GM19372 (cell line): Measurements from ENCODE around the gene CD82.

Source experiments
- ATAC-seq: cut with Tn5 transposase; IDR thresholded peaks from one replicate; pipeline ENCODE4 v1.9.1; 2021; ENCODE audit warnings: mild to moderate bottlenecking, low read depth, moderate library complexity; ENCODE audit not compliant: unreplicated experiment

The CD82 gene, protein sequence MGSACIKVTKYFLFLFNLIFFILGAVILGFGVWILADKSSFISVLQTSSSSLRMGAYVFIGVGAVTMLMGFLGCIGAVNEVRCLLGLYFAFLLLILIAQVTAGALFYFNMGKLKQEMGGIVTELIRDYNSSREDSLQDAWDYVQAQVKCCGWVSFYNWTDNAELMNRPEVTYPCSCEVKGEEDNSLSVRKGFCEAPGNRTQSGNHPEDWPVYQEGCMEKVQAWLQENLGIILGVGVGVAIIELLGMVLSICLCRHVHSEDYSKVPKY

DNA sequence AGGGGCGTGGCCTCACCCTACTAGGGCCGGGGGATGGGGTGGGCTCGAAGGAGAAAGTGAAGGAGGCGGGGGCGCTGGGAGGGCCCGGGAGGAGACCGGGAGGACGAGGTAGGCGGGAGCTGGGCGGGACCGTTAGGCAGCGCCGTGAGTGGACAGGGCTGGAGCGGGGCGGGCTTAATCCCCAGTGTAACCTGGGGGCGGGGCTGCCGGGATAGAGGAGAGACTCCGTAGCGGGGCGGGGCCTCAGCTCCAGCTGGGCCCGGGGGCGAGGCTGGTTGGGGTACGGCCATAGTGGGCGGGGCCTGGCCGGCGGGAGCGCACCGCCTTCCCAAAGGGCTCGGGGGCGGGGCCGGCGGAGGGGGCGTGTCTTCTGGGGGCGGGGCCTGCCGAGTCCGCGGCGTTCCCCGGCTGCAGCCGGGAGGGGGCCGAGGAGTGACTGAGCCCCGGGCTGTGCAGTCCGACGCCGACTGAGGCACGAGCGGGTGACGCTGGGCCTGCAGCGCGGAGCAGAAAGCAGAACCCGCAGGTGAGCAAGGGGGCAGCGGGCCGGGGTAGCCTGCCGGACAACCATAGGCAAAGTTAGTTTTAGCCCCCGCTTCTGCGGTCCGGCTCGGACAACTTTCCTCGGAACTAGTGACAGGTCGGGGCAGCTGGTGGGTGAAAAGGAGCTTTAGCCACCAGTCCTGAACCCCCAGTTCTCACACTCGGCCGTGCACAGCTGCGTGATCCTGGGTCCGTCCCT, at the start of gene CD82:
CD82 (plus strand) TSS at position 453 of the 742 bp plus-strand sequence. CDS start 29,000 bp downstream, outside the sequence.
- peak; percentile 79 for ATAC-seq

DNA sequence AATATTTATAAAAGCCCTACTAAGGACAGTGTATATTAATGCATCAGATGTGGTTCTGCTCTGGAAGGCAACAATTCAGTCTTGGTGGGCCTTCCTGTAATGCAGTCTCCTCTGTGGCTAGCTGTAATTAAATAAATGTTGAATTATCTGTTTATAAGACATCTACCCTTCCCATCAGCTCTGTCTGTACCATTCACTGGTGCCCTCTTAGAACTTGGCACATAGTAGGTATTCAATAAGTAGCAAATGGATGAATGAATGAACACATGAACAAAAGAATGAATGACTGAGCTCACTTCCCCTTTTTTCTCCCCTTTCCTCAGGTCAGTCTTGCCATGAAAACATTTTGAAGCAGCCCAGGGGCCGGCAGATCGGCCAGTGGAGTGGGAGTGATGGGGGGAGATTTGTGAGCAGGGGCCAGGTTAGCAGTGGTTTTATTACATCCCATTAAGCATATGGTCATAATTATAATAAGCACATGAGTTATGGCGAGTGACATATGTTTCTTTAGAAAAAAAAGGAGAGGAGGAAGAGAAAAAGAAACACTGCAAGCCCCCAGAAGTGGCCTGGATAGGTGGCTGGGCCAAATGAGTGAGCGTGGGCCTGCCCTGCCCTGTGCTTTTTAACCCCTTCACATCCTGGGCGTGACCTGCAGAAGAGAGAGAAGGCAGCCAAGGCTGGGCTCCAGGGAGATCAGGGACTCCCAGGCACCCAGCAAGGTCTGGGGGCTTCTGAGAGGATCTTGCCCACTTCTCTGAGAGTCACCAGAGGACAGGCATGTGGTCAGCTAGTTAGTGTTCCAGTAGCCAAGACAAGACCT, 48.6 kb upstream of the CD82 start:
- no peak for ATAC-seq

- no peak for ATAC-seq
Observed at GRCh38 chr11:44517541-44517940, 47.9 kb upstream of the CD82 start.

DNA sequence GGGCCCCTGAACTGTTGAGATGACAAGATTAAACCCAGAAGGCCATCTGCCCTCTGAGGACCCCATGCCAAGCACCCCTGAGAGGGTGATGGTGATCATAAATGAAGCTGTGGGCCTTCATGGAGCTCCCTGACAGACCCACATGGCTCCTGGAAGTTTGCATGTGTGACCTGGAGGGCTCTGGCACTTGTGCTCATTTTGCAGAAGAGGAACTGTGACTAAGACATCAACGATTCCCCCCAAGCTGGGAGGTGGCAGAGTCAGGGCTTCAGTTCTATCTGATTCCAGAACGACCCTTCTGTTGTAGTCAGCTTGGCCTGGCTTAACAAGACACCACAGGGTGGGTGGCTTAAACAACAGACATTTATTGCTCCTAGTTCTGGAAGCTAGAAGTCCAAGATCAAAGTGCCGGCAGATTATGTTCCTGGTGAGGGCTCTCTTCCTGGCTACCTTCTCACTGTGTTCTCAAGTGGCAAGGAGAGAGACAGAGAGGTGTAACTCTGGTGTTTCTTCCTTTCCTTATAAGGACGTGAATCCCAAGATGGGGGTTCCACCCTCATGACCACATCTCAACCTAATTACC, 46.4 kb upstream of the CD82 start:
- no peak for ATAC-seq

- ATAC-seq, result no peak
Observed at GRCh38 chr11:44519989-44520737, 45.3 kb upstream of the CD82 start.

DNA sequence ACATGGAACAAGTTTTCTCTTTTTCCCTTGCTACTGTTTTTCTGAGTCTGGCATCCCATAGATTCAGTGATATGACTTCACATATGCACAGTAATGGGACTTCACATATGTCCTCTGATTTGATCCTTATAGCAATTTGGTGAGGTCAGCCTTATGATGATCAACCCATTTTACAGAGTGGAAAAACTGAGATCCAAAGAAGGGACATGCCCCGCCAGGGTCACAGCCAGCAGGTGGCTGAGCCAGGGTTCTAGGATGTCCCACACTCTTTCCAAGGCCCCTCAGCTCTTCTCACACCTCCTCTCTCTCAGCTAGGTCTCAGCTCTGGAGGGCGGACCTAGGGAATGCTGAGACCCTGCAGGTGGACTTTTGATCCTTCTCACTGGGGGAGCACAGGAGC, 44.3 kb upstream of the CD82 start:
- ATAC-seq, result no peak

- ATAC-seq, result no peak
Observed at GRCh38 chr11:44522294-44522693, 43.2 kb upstream of the CD82 start.

- ATAC-seq, result no peak
Observed at GRCh38 chr11:44524346-44524745, 41.1 kb upstream of the CD82 start.

DNA sequence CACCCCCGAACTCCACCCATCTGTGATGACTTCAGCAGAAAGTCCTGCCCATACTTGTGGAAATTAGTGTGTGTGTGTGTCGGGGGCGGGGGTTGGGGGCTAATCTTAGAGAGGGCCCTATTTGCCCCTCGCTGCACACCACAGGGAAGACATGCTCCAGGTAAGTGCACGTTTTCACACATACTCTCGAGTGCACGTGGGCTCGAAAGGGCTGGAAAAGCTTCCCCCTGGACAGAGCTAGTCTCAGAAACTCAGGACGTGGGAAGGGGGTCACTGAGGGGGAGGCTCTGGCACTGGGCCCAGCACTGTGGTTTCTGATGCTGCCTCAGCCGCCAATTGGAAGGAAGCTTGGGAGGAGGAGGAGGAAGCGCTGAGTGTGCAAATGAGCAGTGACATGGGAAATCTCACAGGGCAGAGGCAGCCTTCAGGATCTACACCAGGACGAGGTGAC, 40.7 kb upstream of the CD82 start:
- no peak for ATAC-seq

GRCh38 chr11:44525473-44526252, 39.8 kb upstream of the CD82 start:
- ATAC-seq, result no peak

DNA sequence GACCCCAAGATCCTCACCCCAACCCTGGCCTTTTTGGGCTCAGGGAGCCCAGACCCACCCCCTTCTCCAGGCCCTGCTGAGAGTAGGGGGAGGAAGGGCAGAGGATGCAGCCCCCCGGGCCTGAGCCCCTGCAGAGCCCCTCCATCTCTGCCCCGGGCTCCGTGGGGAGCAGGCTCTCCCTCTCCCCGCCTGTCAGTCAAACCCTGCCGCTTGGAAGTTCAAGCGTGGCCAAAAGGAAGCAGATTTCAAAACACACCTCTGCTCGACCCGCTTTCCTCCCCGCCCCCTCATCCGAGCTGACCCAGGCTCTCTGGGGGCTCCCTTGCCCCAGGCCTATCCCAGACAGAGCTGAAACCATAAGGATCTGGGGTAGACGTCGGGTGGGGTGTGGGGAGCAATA, 39.0 kb upstream of the CD82 start:
- ATAC-seq, result no peak

GRCh38 chr11:44527476-44527875, 38.0 kb upstream of the CD82 start:
- no peak for ATAC-seq

- ATAC-seq, result no peak
Observed at GRCh38 chr11:44528103-44528502, 37.4 kb upstream of the CD82 start.

DNA sequence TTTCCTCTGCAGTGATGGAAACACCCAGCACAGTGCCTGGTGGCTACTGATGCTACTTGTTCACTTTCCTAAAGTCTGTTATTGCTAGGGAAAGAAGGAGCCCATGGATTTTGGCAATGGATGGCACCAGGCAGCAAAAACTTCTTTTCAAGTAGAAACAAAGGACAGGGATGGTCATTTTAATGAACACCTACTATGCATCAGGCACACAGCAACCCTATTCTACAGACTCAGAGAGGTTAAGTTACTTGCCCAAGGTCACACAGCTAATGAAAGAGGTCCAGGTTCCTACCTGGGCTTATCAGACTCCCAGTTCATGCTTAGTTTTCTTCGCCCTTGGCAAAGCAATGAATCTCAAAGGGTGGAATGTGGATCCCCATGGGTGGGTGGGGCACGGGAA, 36.9 kb upstream of the CD82 start:
- ATAC-seq, result no peak

DNA sequence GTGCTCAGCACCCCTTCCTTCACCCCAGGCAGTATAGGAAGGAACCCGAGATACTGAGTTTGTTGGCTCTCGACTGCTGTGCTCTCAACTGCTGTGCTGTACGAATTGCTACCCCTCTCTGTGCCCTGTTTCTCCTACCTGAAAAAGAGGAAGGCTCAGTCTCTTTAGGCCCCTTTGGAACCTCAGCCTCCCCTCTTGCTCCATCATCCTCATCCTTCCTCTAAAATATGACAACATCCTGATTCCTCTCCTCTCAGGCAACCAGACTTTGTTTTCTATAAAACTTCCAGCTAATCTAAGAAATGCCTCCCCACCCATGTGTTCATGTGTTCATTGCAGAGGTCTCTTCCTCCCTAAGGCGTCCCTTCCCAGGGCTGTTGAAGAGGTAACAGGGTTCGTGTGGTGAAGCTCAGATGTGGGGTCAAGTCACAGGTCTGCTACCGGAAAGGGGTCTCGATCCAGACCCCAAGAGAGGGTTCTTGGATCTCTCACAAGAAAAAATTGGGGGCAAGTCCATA, 35.5 kb upstream of the CD82 start:
- no peak for ATAC-seq

DNA sequence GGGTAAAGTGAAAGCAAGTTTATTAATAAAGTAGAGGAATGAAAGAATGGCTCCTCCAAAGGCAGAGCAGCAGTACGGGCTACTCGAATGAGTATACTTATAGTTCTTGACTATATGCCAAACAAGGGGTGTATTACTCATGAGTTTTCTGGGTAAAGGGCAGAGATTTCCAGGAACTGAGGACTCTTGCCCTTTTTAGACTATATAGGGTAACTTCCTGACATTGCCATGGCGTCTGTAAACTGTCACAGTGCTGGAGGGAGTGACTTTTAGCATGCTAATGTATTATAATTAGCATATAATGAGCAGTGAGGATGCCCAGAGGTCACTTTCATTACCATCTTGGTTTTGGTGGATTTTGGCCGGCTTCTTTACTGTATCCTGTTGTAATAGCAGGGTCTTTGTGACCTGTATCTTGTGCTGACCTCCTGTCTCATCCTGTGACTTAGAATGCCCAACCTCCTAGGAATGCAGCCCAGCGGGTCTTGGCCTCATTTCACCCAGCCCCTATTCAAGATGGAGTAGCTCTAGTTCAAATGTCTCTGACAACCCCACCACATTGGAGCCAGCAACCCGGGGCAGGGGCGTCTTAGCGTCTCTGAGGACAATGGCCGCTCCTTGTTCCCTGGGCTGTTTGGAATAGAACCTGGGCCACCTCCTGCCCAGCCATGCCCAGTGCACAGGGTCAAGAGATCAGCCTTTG, 34.9 kb upstream of the CD82 start:
- ATAC-seq, result no peak

DNA sequence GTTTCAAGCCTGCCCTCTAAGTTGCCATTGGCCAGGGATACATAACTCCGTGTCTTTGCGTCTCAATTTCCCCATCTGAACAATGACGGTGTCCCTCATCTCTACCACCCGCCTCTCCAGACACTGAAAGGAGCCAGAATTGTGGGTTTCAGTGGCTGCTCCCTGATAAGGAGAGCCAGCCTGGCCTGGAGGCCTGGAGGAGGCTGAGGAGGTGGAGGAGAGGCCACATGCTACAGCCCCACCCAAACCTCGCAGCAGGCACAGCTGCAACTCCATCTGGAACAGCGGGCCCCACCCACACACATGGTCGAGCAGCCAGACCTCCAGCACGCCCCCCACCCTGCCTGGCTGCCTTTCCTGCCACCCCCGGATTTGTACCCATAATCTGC, 34.4 kb upstream of the CD82 start:
- no peak for ATAC-seq

GRCh38 chr11:44531636-44532035, 33.8 kb upstream of the CD82 start:
- no peak for ATAC-seq

GRCh38 chr11:44532809-44533208, 32.7 kb upstream of the CD82 start:
- ATAC-seq, result no peak
